OCI-LY3 (cell line): ENCODE measurements around the gene SPANXD.
"Not testable (repeated sequence)": the region's sequence is repeated elsewhere in the genome, so short reads cannot be mapped to it uniquely, and the experiment has no call there.

Experiments used
- H2AFZ ChIP-seq: fragments of 200-600, 300-600 bp; shearing (Covaris generic); 2 replicates; pipeline ENCODE4 v1.6.0; 2014; ENCODE audit warnings: antibody characterized with exemption, low read depth, low read length
- H3K27ac ChIP-seq: fragments of 200-600, 300-600 bp; sonication (generic); 2 replicates; pipeline ENCODE4 v1.5.1; 2014; ENCODE audit warnings: mild to moderate bottlenecking, low read length, moderate library complexity, mixed read lengths
- H3K27me3 ChIP-seq: fragments of 200-600, 300-600 bp; sonication (generic); 2 replicates; pipeline ENCODE4 v1.6.1; 2014; ENCODE audit warnings: low read depth, low read length, mixed read lengths
- H3K36me3 ChIP-seq: fragments of 200-600, 300-600 bp; sonication (generic); replicated peaks from 2 replicates; pipeline ENCODE3; 2014; ENCODE audit warnings: low read depth, low read length, mixed read lengths
- H3K4me1 ChIP-seq: fragments of 300-600, 200-600 bp; sonication (generic); 2 replicates; pipeline ENCODE4 v1.6.1; 2014; ENCODE audit warnings: low read length, mixed read lengths
- H3K4me2 ChIP-seq: fragments of 200-600, 300-600 bp; sonication (generic); 2 replicates; pipeline ENCODE4 v1.6.1; 2014; ENCODE audit warnings: low read length, mixed read lengths
- H3K4me3 ChIP-seq: fragments of 300-600, 200-600 bp; sonication (generic); 2 replicates; pipeline ENCODE4 v1.5.1; 2014; ENCODE audit warnings: antibody characterized with exemption, mild to moderate bottlenecking, low read length, moderate library complexity
- H3K79me2 ChIP-seq: fragments of 300-600, 200-600 bp; shearing (Covaris generic); 2 replicates; pipeline ENCODE4 v1.6.1; 2014; ENCODE audit warnings: mild to moderate bottlenecking, low read length, mixed read lengths
- H3K9ac ChIP-seq: fragments of 300-600, 200-600 bp; shearing (Covaris generic); 2 replicates; pipeline ENCODE4 v1.6.0; 2014; ENCODE audit warnings: mild to moderate bottlenecking, low read length, moderate library complexity
- H3K9me3 ChIP-seq: fragments of 200-600, 300-600 bp; shearing (Covaris generic); 2 replicates; pipeline ENCODE4 v1.6.1; 2014; ENCODE audit warnings: low read length, mixed read lengths; ENCODE audit not compliant: insufficient read depth
- H4K20me1 ChIP-seq: fragments of 200-600, 300-600 bp; sonication (generic); 2 replicates; pipeline ENCODE4 v1.6.1; 2016; ENCODE audit warnings: low read length, mixed read lengths; ENCODE audit not compliant: insufficient read depth
- EZH2phosphoT487 ChIP-seq: fragments of 200-600 bp; shearing (Covaris generic); IDR thresholded peaks from 2 replicates; pipeline ENCODE4 v1.6.1; 2018; ENCODE audit warnings: antibody characterized with exemption, mixed run types, low read depth
- TF ChIP-seq, protein P1 (sequence below): fragments of 200-600, 300-600 bp; sonication (generic); IDR thresholded peaks from 2 replicates; pipeline ENCODE4 v1.5.1; 2014; ENCODE audit warnings: antibody characterized with exemption, low read length, low read depth

Gene SPANXD, protein sequence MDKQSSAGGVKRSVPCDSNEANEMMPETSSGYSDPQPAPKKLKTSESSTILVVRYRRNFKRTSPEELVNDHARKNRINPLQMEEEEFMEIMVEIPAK

GRCh38 chrX:141698639-141699038 lies at the start of gene SPANXD:
SPANXD (minus strand) TSS chrX:141698739; CDS start chrX:141698405, 334 bp downstream.
- not testable (repeated sequence) for H3K27ac ChIP-seq, H4K20me1 ChIP-seq, H3K9ac ChIP-seq, H3K9me3 ChIP-seq, H3K4me3 ChIP-seq, H3K79me2 ChIP-seq, H2AFZ ChIP-seq, H3K36me3 ChIP-seq, H3K4me2 ChIP-seq, H3K4me1 ChIP-seq, H3K27me3 ChIP-seq

GRCh38 chrX:141742666-141743065 lies 44.1 kb upstream of the SPANXD start:
- Histone ChIP-seq H3K9me3 (no peaks in the 10 kb centered on the region), H3K36me3 (no peaks in the 10 kb centered on the region), H3K9ac (no peak overlapping the region), H3K4me1 (no peaks in the 10 kb centered on the region), H3K4me2 (no peak overlapping the region), H2AFZ (no peak overlapping the region), H3K27me3 (no peaks in the 10 kb centered on the region), H3K27ac (no peak overlapping the region), H4K20me1 (no peaks in the 10 kb centered on the region), H3K79me2 (no peaks in the 10 kb centered on the region), H3K4me3 (no peak overlapping the region)
- TF ChIP-seq, protein P1, sequence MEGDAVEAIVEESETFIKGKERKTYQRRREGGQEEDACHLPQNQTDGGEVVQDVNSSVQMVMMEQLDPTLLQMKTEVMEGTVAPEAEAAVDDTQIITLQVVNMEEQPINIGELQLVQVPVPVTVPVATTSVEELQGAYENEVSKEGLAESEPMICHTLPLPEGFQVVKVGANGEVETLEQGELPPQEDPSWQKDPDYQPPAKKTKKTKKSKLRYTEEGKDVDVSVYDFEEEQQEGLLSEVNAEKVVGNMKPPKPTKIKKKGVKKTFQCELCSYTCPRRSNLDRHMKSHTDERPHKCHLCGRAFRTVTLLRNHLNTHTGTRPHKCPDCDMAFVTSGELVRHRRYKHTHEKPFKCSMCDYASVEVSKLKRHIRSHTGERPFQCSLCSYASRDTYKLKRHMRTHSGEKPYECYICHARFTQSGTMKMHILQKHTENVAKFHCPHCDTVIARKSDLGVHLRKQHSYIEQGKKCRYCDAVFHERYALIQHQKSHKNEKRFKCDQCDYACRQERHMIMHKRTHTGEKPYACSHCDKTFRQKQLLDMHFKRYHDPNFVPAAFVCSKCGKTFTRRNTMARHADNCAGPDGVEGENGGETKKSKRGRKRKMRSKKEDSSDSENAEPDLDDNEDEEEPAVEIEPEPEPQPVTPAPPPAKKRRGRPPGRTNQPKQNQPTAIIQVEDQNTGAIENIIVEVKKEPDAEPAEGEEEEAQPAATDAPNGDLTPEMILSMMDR = no peak
- no peak for TF ChIP-seq EZH2phosphoT487

GRCh38 chrX:141736656-141737055 lies 38.1 kb upstream of the SPANXD start:
- Histone ChIP-seq H3K36me3 (no peaks in the 10 kb centered on the region), H3K27me3 (no peaks in the 10 kb centered on the region; the same call in 1 of the 2 replicates), H3K9me3 (no peaks in the 10 kb centered on the region), H4K20me1 (no peaks in the 10 kb centered on the region), H3K4me2 (no peak overlapping the region), H3K9ac (no peak overlapping the region), H3K79me2 (no peaks in the 10 kb centered on the region), H2AFZ (no peak overlapping the region), H3K27ac (no peak overlapping the region), H3K4me3 (no peak overlapping the region), H3K4me1 (0 out of 2 replicates have a peak, but pooled peaks cover 2% of the 10 kb centered on the region)
- TF ChIP-seq EZH2phosphoT487 = no peak
- TF ChIP-seq, protein P1 = no peak

- Histone ChIP-seq H3K36me3 (no peaks in the 10 kb centered on the region), H3K4me2 (no peak overlapping the region), H3K79me2 (no peaks in the 10 kb centered on the region), H3K4me3 (no peak overlapping the region), H2AFZ (no peak overlapping the region), H3K9me3 (no peaks in the 10 kb centered on the region), H3K9ac (no peak overlapping the region), H3K4me1 (0 out of 2 replicates have a peak, but pooled peaks cover 2% of the 10 kb centered on the region), H3K27ac (no peak overlapping the region), H4K20me1 (no peaks in the 10 kb centered on the region), H3K27me3 (no peaks in the 10 kb centered on the region; the same call in 1 of the 2 replicates)
- no peak for TF ChIP-seq EZH2phosphoT487
- TF ChIP-seq, protein P1 = no peak
Measured at GRCh38 chrX:141733371-141733770, 34.8 kb upstream of the SPANXD start.
